Raji (cell line): ENCODE results near the gene ZNF580.

Experiments used
- POLR2A ChIP-seq: IDR thresholded peaks from 2 replicates; pipeline ENCODE4 v1.6.1; 2011; ENCODE audit warnings: low read depth, low read length, control low read depth; ENCODE audit not compliant: insufficient read depth

ZNF580 gene

GRCh38 chr19:55690109-55690768 lies 49.4 kb downstream of the ZNF580 start:
- no peak for TF ChIP-seq POLR2A

GRCh38 chr19:55690769-55691545 lies 50.2 kb downstream of the ZNF580 start:
- TF ChIP-seq POLR2A = no peak

GRCh38 chr19:55691561-55692481 lies 51.0 kb downstream of the ZNF580 start:
- no peak for TF ChIP-seq POLR2A

GRCh38 chr19:55692681-55693081 lies 51.9 kb downstream of the ZNF580 start:
- no peak for TF ChIP-seq POLR2A
